ENCODE measurements around the gene SMG1. TPM values are rescaled to one million over a fixed set of nuclear protein-coding genes. Genes with fewer than 3 reads are reported as not detected.

Gene SMG1
- total and polyA plus RNA-seq, 4 donors: 5.3 to 70.8 (median 22.3) TPM

DNA sequence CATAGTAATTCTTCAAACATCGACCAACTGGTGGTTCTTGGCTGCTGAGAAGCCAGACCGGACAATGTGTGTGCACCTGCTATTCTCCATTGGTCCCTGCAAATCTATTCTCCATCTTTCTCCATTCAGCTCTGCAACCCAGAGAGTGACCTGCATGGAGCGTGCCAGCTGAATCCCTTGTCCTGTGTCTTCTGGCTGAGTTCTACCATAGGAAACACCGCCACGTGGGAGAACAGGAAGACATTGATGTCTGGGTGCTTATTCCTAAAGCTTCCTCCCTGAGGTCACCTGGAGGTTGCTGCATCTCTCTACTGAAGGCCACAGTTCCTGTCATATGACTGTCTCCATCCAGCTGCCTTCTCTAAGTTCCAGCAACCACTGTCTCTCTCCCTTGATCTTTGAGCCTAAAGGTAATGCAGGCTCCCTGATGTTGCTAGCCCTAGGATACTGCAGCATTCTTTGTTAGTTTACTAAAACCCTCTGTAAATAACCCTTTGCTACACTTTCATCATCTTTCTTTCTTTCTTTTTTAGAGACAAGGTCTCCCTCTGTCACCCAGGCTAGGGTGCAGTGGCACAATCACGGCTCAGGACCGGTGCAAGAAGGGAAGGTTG, 10.6 kb upstream of the SMG1 start:
- no peak for TF ChIP-seq HNF4G (IDR thresholded peaks at IDR 0.05)
- TF ChIP-seq ZBTB33 (IDR thresholded peaks at IDR 0.05): no peak
- TF ChIP-seq, protein P1, sequence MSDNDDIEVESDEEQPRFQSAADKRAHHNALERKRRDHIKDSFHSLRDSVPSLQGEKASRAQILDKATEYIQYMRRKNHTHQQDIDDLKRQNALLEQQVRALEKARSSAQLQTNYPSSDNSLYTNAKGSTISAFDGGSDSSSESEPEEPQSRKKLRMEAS (IDR thresholded peaks at IDR 0.05): no peak
- no peak for TF ChIP-seq RXRA (IDR thresholded peaks at IDR 0.05)
- TF ChIP-seq FOXA2 (IDR thresholded peaks at IDR 0.05): no peak
- TF ChIP-seq EGR1 (IDR thresholded peaks at IDR 0.05; ENCODE audit: low read depth in 2 of 2): no peak
- no peak for TF ChIP-seq NR2F2 (IDR thresholded peaks at IDR 0.05)
- TF ChIP-seq YY1 (IDR thresholded peaks at IDR 0.05): no peak
- TF ChIP-seq JUND (IDR thresholded peaks at IDR 0.05): no peak
- no peak for TF ChIP-seq GABPA (IDR thresholded peaks at IDR 0.05 in 1 of 2, conservative IDR thresholded peaks at IDR 0.05 in 1 of 2)
- Histone ChIP-seq H3K4me1 (ENCODE audit: control insufficient read depth in 4 of 4, insufficient read depth in 4 of 4, low read length in 3 of 4) (no peaks in the 10 kb centered on the region), H3K4me3 (ENCODE audit: low read depth in 1 of 3, low read length in 3 of 3) (no peak overlapping the region), H3K27me3 (ENCODE audit: control insufficient read depth in 4 of 4, insufficient read depth in 4 of 4, low read length in 3 of 4) (no peaks in the 10 kb centered on the region), H3K27ac (ENCODE audit: low read depth in 1 of 2, low read length in 2 of 2) (no peak overlapping the region), H3K36me3 (ENCODE audit: control insufficient read depth in 4 of 4, insufficient read depth in 3 of 4, low read depth in 1 of 4, low read length in 3 of 4) (no peaks in the 10 kb centered on the region), H3K9me3 (ENCODE audit: control insufficient read depth in 4 of 4, low read length in 3 of 4) (no peaks in the 10 kb centered on the region), H3K9ac (ENCODE audit: low read depth in 1 of 2, low read length in 2 of 2) (no peak overlapping the region)
- DNase-seq (ENCODE audit: low spot score): no peak
- WGBS: 86% methylated on average over 7 of the region's 7 CpGs

DNA sequence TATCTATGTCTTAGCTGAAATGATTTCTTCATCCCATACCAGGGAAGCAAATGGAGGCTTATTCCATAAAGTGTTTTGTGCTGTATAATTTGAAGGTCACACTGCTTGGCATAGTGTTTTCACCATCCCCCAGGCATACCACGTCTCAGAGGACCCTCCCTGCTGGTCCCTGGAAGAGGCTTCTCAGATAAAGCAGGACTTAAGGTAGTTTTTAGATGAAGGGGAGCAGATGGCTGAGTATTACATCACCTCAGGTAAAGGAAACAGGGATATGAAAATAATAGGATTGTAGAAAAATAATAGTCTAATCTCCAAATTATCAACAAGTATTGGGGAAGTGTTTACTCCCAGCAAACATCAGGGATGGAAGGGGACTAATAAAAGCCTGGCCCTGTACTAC, 7.3 kb upstream of the SMG1 start:
- Histone ChIP-seq H3K9me3 (ENCODE audit: control insufficient read depth in 4 of 4, low read length in 3 of 4) (no peaks in the 10 kb centered on the region), H3K36me3 (ENCODE audit: control insufficient read depth in 4 of 4, insufficient read depth in 3 of 4, low read depth in 1 of 4, low read length in 3 of 4) (no peaks in the 10 kb centered on the region), H3K4me3 (ENCODE audit: low read depth in 1 of 3, low read length in 3 of 3) (no peak overlapping the region), H3K27me3 (ENCODE audit: control insufficient read depth in 4 of 4, insufficient read depth in 4 of 4, low read length in 3 of 4) (no peaks in the 10 kb centered on the region), H3K9ac (ENCODE audit: low read depth in 1 of 2, low read length in 2 of 2) (no peak overlapping the region), H3K27ac (ENCODE audit: low read depth in 1 of 2, low read length in 2 of 2) (no peak overlapping the region), H3K4me1 (ENCODE audit: control insufficient read depth in 4 of 4, insufficient read depth in 4 of 4, low read length in 3 of 4) (no peaks in the 10 kb centered on the region)
- DNase-seq (ENCODE audit: low spot score): no peak
- WGBS: 46% methylated on average over 1 of the region's 1 CpG
- TF ChIP-seq ATF3 (IDR thresholded peaks at IDR 0.05) (no peak), NR2F2 (IDR thresholded peaks at IDR 0.05) (no peak), ZBTB33 (IDR thresholded peaks at IDR 0.05) (no peak), EGR1 (IDR thresholded peaks at IDR 0.05; ENCODE audit: low read depth in 2 of 2) (no peak), REST (IDR thresholded peaks at IDR 0.05) (no peak), JUND (IDR thresholded peaks at IDR 0.05) (no peak), TAF1 (conservative IDR thresholded peaks at IDR 0.05) (no peak), FOXA1 (IDR thresholded peaks at IDR 0.05) (no peak), HNF4G (IDR thresholded peaks at IDR 0.05) (no peak)
- TF ChIP-seq, protein P2, sequence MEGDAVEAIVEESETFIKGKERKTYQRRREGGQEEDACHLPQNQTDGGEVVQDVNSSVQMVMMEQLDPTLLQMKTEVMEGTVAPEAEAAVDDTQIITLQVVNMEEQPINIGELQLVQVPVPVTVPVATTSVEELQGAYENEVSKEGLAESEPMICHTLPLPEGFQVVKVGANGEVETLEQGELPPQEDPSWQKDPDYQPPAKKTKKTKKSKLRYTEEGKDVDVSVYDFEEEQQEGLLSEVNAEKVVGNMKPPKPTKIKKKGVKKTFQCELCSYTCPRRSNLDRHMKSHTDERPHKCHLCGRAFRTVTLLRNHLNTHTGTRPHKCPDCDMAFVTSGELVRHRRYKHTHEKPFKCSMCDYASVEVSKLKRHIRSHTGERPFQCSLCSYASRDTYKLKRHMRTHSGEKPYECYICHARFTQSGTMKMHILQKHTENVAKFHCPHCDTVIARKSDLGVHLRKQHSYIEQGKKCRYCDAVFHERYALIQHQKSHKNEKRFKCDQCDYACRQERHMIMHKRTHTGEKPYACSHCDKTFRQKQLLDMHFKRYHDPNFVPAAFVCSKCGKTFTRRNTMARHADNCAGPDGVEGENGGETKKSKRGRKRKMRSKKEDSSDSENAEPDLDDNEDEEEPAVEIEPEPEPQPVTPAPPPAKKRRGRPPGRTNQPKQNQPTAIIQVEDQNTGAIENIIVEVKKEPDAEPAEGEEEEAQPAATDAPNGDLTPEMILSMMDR (IDR thresholded peaks at IDR 0.05; ENCODE audit: low read depth, low read length, missing input control): no peak
- TF ChIP-seq, protein P1 (IDR thresholded peaks at IDR 0.05): no peak
